Brain microvascular endothelial cell (primary cell): ENCODE results near the gene CHRND.

Experiments used
- DNase-seq: peaks from one replicate; pipeline ENCODE4 v3.0.0-alpha.2; 2020
- H3K27ac ChIP-seq: fragments of 250-450 bp; sonication (Bioruptor Pico); 2 replicates; pipeline ENCODE4 v1.5.1; 2020; ENCODE audit warnings: mild to moderate bottlenecking, moderate library complexity
- H3K27me3 ChIP-seq: fragments of 250-450 bp; sonication (Bioruptor Pico); replicated peaks from 2 replicates; pipeline ENCODE4 v1.5.1; 2020; ENCODE audit warnings: mild to moderate bottlenecking
- H3K36me3 ChIP-seq: fragments of 250-450 bp; sonication (Bioruptor Pico); replicated peaks from 2 replicates; pipeline ENCODE4 v1.5.1; 2020; ENCODE audit warnings: mild to moderate bottlenecking
- H3K4me3 ChIP-seq: 2 replicates; pipeline ENCODE4 v1.5.1; 2011; ENCODE audit warnings: low read depth, mild to moderate bottlenecking, control low read depth, low read length, moderate library complexity
- CTCF ChIP-seq: IDR thresholded peaks from 2 replicates; pipeline ENCODE4 v1.5.1; 2011; ENCODE audit warnings: low read depth, mild to moderate bottlenecking, moderate library complexity, low read length, control low read depth, inconsistent platforms; ENCODE audit errors: missing control alignments
- in situ Hi-C: cut with HindIII; loops from 2 replicates; pipeline ENCODE4 v1.10.0; 2017; ENCODE audit warnings: low sequenced_read_pairs, low pct_ligation_motif_present

CHRND gene

GRCh38 chr2:232525199-232525598 is 761 bp upstream of the CHRND start:
- Histone ChIP-seq H3K36me3 (no peaks in the 10 kb centered on the region), H3K4me3 (no peak overlapping the region), H3K27me3 (peaks cover 45% of the 10 kb centered on the region), H3K27ac (no peak overlapping the region)
- no peak for DNase-seq
- in situ Hi-C loops = no loop called here
- no peak for TF ChIP-seq CTCF

- H3K27ac ChIP-seq = no peak overlapping the region
- in situ Hi-C loops = no loop called here
- DNase-seq = no peak
- H3K27me3 ChIP-seq = peaks cover 33% of the 10 kb centered on the region
- TF ChIP-seq CTCF = no peak
- no peaks in the 10 kb centered on the region for H3K36me3 ChIP-seq
- no peak overlapping the region for H3K4me3 ChIP-seq
These were observed 497 bp downstream of the CHRND start for GRCh38 chr2:232526372-232526941.

- H3K36me3 ChIP-seq = no peaks in the 10 kb centered on the region
- in situ Hi-C loops = no loop called here
- peaks cover 21% of the 10 kb centered on the region for H3K27me3 ChIP-seq
- DNase-seq = no peak
- TF ChIP-seq CTCF = no peak
- no peak overlapping the region for H3K4me3 ChIP-seq
- no peak overlapping the region for H3K27ac ChIP-seq
These were observed 2.0 kb downstream of the CHRND start for GRCh38 chr2:232527905-232528470.

GRCh38 chr2:232528746-232529460 is 2.9 kb downstream of the CHRND start:
- DNase-seq = no peak
- no peak for TF ChIP-seq CTCF
- no peak overlapping the region for H3K27ac ChIP-seq
- no peak overlapping the region for H3K4me3 ChIP-seq
- in situ Hi-C loops = no loop called here
- H3K36me3 ChIP-seq = no peaks in the 10 kb centered on the region
- H3K27me3 ChIP-seq = peaks cover 12% of the 10 kb centered on the region

- Histone ChIP-seq H3K27ac (no peak overlapping the region), H3K27me3 (peaks cover 5% of the 10 kb centered on the region), H3K36me3 (no peaks in the 10 kb centered on the region), H3K4me3 (no peak overlapping the region)
- in situ Hi-C loops = no loop called here
- no peak for TF ChIP-seq CTCF
- DNase-seq = no peak
These were observed 4.0 kb downstream of the CHRND start for GRCh38 chr2:232529806-232530547.
